ENCODE data around the gene PRCC.

Gene PRCC

GRCh38 chr1:156796340-156797097 is 29.2 kb downstream of the PRCC start:
- no peak for DNase-seq (ENCODE audit: low read depth)

DNA sequence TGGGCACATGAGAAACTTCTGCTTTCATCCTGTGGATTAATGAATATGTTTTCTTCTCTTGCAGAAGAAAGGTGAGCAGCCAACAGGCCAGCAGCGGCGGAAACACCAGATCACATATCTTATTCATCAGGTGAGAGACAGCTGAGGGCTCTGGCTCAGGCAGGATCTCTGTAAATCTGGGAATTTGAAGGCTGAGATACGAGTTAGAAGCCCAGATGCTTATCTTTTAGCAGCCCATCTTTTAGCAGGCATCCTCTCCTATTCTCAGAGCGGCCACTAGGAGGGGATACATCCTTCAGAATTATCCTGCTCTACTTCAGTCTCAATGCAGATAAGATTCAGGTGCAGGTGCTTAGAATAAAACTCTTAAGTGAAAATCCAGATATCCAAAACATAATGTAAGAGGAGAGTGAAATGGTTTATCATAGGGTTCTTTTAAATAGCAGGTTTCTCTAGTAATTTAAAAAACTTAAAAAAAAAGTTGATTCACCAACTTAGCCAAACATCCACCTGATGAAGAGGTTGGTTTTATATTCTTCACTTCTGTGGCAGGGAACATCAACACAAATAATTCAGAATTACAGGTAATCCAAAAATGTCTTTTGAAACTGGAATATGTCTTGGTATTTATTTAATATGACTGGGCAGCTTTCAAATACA is 30.0 kb downstream of the PRCC start:
- DNase-seq (ENCODE audit: low read depth), result peak; percentile 34

- DNase-seq (ENCODE audit: low read depth), result peak; percentile 97
Observed at GRCh38 chr1:156801409-156802121, 34.2 kb downstream of the PRCC start.

DNA sequence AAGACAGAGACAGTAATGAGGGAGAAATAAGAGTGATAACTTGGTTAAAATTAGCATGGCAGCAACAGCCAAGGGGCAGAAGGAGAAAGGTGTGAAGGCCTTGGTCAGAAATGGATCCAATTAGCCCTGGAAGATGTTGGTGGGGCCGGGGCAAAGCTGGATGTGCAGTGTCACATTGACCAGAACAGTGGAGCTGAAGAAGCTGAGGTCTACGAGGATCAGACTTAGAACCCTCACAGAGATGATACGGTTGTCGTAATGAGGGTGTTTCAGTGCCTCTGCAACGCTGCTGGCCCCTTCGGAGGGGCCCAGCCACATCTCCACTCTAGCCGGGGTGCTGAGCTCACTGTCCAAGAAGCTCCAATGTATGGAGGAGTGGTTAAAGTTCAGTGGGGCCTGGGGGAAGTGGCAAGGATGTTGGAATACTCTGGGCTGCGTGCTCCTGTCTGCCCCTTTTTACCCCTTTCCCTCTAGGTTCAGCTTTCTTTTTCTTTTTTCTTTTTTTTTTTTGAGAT is 35.1 kb downstream of the PRCC start:
- no peak for DNase-seq (ENCODE audit: low read depth)

- no peak for DNase-seq (ENCODE audit: low read depth)
Observed at GRCh38 chr1:156803086-156803851, 35.9 kb downstream of the PRCC start.

- no peak for DNase-seq (ENCODE audit: low read depth)
Observed at GRCh38 chr1:156804026-156804425, 36.7 kb downstream of the PRCC start.

DNA sequence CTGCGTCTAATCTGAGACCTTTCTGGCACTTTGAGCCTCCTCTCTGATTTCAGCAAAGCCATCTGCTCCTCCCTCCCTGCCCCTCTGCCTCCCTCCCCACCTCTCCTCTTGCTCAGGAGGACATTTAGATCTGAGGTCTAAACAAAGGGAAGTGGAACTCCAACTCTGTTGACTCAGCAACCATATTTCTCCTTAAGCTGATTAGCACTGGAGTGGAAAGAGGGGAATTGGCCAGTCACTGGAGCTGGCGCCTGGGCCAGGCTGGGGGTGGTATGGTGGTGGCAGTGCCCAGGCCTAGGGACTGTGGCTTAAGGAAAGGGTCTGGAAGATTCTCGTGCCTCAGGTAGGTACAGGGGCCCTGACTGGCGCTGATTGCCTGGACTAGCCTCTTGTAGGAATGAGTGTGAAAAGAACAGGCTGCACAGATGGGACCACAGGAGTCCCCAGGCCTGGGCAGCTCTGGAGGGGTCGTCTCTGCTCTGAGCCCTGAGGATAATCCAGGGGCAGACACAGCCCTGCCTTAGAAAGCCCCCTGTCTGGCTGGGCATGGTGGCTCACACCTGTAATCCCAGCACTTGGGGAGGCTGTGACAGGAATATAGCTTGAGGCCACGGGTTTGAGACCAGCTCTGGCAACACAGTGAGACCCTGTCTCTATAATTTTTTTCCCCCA is 37.4 kb downstream of the PRCC start:
- DNase-seq (ENCODE audit: low read depth), result no peak

DNA sequence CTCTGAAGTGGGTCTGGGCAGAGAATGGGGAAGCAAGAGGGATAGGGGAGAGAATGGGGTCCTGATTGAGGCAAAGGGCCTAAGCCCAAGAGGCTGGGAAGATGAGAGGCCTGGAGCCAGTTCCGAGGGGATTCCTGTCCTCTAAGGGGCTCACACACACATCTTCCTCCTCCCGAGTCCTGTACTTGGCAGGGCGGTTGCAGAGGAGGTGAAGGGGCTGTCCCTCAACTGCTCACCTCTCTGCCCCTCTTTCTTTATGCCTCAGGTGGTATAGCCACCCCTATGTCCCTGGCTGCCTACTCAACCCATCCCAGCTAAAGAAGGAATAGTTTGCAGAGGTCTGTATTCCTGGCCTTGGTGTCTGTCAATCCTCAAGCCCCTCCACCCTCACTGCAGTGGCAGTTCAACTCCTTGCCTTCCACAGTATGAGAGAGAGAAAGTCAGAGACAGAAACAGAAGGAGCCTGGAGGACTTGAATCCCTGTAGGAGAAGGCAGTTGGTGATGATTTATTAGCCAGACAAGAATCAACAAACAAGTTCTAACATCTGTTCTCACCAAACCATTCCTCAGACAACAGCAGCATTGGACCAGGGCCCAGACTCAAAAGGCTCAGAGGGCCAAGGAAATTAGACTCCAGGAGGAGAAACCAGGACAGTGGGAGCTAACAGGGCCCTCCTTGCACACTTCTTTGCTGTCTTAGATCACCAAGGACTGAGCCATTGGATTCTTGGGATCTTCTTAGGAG is 38.6 kb downstream of the PRCC start:
- peak; percentile 87 for DNase-seq (ENCODE audit: low read depth)

DNA sequence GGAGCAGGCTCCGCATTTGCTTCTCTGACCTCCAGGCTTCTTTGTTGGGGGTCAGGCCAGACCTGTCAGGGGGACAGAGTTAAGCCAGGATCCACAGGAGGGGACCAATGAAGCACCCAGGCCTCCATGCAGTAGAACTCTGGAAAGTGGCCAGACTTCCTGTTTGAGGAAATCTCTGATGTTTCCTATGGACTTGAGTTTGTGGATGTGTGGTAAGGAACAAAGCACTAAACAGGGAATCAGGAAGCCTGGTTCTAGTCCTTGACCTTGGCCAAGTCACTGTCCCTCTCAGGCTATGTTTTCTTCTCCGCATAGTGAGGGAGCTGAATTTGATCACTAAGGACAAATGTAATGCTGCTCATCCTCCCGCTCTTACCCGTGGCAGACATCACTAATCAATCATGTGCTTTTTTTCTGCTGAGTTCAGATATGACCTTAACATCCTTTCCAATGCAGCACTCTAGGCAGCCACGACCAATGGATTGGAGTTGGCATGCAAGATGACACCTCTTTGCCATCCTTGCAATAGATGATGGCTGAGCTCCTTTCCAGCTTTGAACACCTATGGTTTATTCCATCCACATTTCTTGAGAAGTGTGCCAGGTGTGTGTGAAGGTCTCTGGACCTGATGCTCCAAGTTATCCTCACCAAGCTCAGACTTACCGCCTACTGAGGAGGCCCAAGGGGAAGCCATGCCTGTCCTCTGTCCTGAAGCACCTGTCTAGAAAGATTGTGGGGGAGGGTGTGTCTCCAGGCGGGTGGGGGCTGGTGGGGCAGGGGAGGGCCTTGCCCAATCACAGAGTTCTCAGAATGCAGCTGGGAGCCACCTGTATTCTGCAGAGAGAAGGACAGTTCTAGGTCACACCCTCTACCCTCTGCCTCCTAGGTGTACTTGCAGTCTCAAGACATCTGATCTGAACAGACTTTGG is 39.4 kb downstream of the PRCC start:
- DNase-seq (ENCODE audit: low read depth), result no peak

GRCh38 chr1:156807627-156808026 is 40.3 kb downstream of the PRCC start:
- DNase-seq (ENCODE audit: low read depth), result no peak

GRCh38 chr1:156808186-156809030 is 41.1 kb downstream of the PRCC start:
- no peak for DNase-seq (ENCODE audit: low read depth)

DNA sequence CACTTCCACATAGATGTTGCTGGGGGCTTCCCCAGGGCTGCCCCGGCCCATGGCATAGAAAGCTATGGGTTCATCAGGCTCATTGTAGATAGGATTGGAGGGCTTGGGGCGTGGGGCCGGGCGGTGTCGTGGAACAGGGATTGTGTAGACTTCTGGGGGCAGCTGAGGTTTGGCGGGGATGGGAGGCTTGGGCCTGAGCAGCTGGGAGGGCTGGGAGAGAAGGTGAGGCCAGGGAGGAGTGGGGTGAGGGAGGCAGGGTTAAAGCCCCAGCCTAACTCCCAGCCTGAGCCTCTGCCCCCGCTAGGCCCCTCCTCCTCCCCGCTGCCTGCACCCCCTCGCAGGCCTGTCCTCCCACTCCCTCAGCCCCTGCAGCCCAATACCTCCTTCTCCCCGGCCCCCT is 41.9 kb downstream of the PRCC start:
- DNase-seq (ENCODE audit: low read depth), result no peak

DNA sequence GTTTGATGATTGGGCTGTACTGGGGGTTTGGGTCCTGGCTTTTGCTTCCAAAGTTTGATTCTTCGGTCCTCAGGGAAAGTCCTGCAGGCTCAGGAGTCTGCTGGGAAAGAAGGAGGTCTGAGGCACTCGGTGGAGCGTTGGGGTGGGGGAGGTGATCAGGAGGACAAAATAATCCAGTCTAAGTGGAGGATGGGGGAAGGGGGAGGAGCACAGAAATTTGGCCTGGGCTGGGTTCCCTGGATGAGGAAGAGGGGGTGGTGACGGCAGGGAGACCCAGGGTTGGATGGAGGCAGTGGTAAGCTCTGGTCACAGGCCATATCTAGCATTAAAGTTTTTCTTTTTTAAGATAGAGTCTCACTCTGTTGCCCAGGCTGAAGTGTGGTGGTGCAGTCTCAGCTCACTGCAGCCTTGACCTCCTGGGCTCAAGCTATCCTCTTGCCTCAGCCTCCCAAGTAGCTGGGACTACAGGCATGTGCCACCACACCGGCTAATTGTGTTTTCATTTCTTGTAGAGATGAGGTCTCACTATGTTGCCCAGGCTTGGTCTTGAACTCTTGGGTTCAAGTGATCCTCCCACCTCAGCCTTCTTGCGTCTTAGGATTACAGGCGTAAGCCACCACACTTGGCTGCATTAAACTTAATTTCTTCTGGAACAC is 42.5 kb downstream of the PRCC start:
- DNase-seq (ENCODE audit: low read depth), result no peak

GRCh38 chr1:156811168-156811567 is 43.8 kb downstream of the PRCC start:
- DNase-seq (ENCODE audit: low read depth), result no peak

- DNase-seq (ENCODE audit: low read depth), result no peak
Observed at GRCh38 chr1:156812293-156812990, 45.1 kb downstream of the PRCC start.

GRCh38 chr1:156813298-156813697 is 46.0 kb downstream of the PRCC start:
- no peak for DNase-seq (ENCODE audit: low read depth)

DNA sequence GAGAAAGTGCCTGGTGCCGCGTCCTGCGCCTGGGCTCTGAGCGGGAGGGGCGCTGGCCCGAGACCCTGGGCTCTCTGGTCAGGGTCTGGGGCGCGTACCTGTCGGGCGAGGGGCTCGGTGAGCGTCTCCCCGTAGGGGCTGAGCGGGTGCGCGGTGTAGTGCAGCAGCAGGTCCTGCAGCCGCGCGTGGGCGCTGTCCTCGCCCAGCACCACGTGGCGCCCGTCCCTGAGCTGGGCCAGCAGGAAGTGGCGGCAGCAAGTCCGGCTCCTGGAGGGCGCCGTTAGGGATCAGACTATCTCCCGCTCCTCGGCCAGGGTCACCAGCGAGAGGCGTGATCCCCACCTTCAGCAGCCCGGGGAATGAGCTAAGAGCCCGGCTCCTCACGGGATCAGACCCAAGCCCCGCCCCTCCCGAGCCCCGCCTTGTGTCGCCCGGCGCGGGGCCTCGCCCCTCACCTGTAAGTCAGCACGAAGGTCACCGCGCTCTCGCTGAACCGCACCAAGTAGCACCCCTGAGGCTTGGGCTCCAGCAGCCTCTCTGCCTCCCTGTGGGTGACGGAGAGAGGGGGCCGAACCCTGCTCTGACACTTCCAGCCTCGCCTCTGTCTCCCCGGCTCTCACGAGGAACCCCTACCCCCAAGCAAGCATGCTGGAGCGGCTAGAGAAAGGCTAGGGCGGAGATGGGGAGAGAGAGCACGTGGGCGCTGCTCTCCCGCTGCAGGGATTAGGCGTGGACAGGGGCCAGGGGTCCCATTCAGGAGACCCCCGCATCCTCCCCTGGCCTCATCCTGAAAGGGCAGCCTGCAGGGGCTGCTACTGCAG is 46.6 kb downstream of the PRCC start:
- DNase-seq (ENCODE audit: low read depth), result peak; percentile 43
